Measurements from ENCODE around the gene SYNGR3. TPM values are rescaled to one million over a fixed set of nuclear protein-coding genes. Genes with fewer than 3 reads are reported as not detected.

Gene SYNGR3
- total RNA-seq, 2 experiments from 2014 or later = 5.4 to 7.2 TPM

DNA sequence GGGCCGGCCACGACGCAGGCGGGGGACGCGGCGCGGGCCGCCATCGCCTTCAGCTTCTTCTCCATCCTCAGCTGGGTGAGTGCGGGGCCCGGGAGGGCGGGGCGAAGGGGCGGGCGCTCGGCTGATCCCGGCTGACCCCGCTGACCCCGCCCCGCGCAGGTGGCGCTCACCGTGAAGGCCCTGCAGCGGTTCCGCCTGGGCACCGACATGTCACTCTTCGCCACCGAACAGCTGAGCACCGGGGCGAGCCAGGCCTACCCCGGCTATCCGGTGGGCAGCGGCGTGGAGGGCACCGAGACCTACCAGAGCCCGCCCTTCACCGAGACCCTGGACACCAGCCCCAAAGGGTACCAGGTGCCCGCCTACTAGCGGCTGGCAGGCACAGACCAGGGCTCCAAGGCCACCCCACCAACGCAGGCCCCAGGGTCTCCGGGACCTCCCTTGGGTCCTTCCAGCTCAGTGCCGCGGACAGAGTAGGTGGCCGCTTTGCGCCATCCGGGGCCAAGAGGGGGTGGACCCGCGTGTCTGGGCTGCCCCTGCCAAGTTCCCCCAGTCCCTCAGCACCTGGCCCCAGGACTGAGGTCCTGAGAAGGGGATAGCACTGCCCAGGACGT, 3.0 kb downstream of the SYNGR3 start:
- Mint-ChIP-seq H3K36me3 (ENCODE audit: low read depth) (peaks cover 10% of the 10 kb centered on the region), H3K4me3 (no peak overlapping the region), H3K4me1 (ENCODE audit: low read depth) (peaks cover 23% of the 10 kb centered on the region), H3K27me3 (peaks cover 18% of the 10 kb centered on the region), H3K27ac (no peak overlapping the region), H3K9me3 (no peaks in the 10 kb centered on the region)
- TF ChIP-seq, protein P1, sequence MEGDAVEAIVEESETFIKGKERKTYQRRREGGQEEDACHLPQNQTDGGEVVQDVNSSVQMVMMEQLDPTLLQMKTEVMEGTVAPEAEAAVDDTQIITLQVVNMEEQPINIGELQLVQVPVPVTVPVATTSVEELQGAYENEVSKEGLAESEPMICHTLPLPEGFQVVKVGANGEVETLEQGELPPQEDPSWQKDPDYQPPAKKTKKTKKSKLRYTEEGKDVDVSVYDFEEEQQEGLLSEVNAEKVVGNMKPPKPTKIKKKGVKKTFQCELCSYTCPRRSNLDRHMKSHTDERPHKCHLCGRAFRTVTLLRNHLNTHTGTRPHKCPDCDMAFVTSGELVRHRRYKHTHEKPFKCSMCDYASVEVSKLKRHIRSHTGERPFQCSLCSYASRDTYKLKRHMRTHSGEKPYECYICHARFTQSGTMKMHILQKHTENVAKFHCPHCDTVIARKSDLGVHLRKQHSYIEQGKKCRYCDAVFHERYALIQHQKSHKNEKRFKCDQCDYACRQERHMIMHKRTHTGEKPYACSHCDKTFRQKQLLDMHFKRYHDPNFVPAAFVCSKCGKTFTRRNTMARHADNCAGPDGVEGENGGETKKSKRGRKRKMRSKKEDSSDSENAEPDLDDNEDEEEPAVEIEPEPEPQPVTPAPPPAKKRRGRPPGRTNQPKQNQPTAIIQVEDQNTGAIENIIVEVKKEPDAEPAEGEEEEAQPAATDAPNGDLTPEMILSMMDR (IDR thresholded peaks at IDR 0.05) = no peak
- ATAC-seq = no peak
- ChIA-PET POLR2A (interaction anchor here (0.6 to 29.2 kb wide), 7 partner anchors 10 to 162 kb away, joined by 3 to 505 read pairs (median 4); partner anchors contain the start of genes NDUFB10, RNF151, RPS2 and TBL3), CTCF (interaction anchor here (1.1 to 3.2 kb wide), 2 partner anchors 11 to 21 kb away, joined by 3 to 34 read pairs; partner anchors contain the start of gene TBL3)
- DNase-seq = no peak
- intact Hi-C loops (cut with micrococcal nuclease) = no loop called here

DNA sequence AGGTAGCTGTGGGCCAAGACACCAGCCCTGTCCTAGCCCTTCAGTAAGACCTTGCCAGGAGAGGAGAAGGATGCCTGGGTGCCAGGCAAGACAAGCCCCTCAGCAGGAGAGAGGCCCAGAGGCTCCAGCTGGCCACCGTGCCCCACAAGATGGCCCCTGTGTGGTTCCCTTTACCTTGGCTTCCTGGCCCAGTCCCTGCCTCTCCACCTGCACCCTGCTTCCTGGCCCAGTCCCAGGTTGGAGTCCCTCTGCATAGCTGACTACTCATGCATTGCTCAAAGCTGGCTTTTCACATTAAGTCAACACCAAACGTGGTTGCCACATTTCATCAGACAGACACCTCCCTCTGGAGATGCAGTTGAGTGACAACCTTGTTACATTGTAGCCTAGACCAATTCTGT, 4.0 kb downstream of the SYNGR3 start:
- CTCF ChIA-PET = interaction anchor here (0.7 to 3.2 kb wide), 3 partner anchors 10 to 147 kb away, joined by 5 to 34 read pairs (median 5); no protein-coding TSS in a partner anchor
- ATAC-seq = no peak
- H3K9me3 Mint-ChIP-seq = no peaks in the 10 kb centered on the region
- peaks cover 23% of the 10 kb centered on the region for H3K4me1 Mint-ChIP-seq (ENCODE audit: low read depth)
- intact Hi-C loops (cut with micrococcal nuclease) = no loop called here
- no peak overlapping the region for H3K4me3 Mint-ChIP-seq
- DNase-seq = no peak
- peaks cover 15% of the 10 kb centered on the region for H3K36me3 Mint-ChIP-seq (ENCODE audit: low read depth)
- H3K27ac Mint-ChIP-seq = no peak overlapping the region
- POLR2A ChIA-PET = interaction anchor here (1.3 to 29.2 kb wide), 5 partner anchors 9 to 161 kb away, joined by 4 to 505 read pairs (median 4); partner anchors contain the start of genes NDUFB10, RNF151, RPS2 and TBL3
- H3K27me3 Mint-ChIP-seq = peaks cover 12% of the 10 kb centered on the region
- TF ChIP-seq, protein P1 (IDR thresholded peaks at IDR 0.05) = no peak

DNA sequence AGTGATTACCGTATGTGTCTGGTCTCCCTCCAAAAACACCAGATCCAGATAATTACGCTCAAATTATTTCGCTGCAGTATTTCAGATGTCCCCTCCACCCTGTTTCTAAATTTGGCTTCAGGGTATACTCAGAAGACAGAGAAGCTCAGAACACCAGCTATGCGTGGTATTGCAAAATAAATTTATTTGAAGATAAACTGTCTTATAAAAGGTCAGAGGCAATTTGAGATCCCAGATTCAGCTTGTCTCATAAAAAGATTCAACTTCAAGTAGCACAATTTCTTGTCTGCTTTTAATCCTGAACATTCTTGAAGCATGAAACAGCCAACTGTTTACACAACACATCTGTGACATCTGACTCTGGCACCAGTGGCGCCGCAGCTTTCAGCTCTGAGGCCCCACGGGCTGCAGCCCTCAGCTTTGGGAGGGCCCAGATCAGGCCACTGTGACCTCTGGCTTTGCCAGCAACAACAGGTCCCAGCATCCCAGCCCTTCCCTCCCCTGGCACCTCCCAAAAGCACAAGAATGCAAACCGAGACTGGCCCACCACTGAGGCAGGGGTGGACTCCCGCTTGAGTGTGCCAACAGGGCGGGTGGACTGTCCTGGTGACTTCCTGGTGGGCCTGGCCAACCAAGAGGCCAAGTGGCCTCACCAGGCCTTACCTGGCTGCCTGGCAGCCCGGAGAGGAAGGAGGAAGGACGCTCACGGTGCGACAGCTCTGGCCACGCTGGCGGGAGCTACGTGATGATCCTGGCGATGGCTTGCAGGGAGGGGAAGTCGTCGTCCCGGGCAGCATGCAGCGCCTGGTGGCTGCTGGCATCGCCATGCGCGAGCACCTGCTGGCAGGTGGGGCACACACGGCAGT, 8.0 kb downstream of the SYNGR3 start:
- Mint-ChIP-seq H3K4me3 (no peak overlapping the region), H3K9me3 (no peaks in the 10 kb centered on the region), H3K4me1 (ENCODE audit: low read depth) (peaks cover 15% of the 10 kb centered on the region), H3K27me3 (no peaks in the 10 kb centered on the region), H3K36me3 (ENCODE audit: low read depth) (peaks cover 27% of the 10 kb centered on the region), H3K27ac (no peak overlapping the region)
- ChIA-PET POLR2A (interaction anchor here (0.9 to 29.2 kb wide), 5 partner anchors 10 to 154 kb away, joined by 3 to 505 read pairs (median 7); partner anchors contain the start of genes NDUFB10, NOXO1, RNF151 and RPS2), CTCF (interaction anchor here (1.0 kb wide), 1 partner anchor 25 kb away, joined by 3 read pairs; no protein-coding TSS in a partner anchor)
- intact Hi-C loops (cut with micrococcal nuclease) = no loop called here
- DNase-seq (no peak), ATAC-seq (no peak)
- TF ChIP-seq, protein P1 (IDR thresholded peaks at IDR 0.05) = no peak

DNA sequence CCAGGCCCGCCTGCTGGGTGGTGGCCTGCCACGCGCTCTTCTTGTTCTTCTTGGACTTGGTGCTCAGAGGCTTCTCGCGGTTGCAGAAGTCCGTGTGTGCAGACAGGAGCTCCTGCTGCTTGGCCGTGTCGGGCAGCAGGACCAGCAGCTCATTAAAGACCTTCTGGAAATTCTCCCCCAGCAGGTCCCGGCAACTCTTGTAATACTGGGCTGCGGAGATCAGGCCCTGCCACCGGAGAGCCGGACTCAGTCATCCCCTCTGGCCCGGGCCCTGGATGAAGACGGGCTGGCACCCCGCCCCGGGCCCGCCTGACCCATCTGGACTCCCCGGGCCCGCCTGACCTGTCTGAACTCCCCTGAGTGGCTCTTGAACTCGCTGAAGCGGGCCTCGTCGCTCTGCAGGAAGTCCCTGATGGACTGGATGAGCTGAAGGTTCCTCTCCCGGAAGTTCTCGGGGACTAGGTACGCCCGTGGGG, 8.6 kb downstream of the SYNGR3 start:
- intact Hi-C loops (cut with micrococcal nuclease) = no loop called here
- POLR2A ChIA-PET = interaction anchor here (0.9 to 29.2 kb wide), 2 partner anchors 10 to 33 kb away, joined by 3 to 505 read pairs; partner anchors contain the start of genes NDUFB10, RNF151, RPS2 and TBL3
- TF ChIP-seq, protein P1 (IDR thresholded peaks at IDR 0.05) = no peak
- no peaks in the 10 kb centered on the region for H3K9me3 Mint-ChIP-seq
- no peaks in the 10 kb centered on the region for H3K27me3 Mint-ChIP-seq
- no peak overlapping the region for H3K4me3 Mint-ChIP-seq
- CTCF ChIA-PET = interaction anchor here (1.0 kb wide), 1 partner anchor 24 kb away, joined by 3 read pairs; no protein-coding TSS in a partner anchor
- peaks cover 27% of the 10 kb centered on the region for H3K36me3 Mint-ChIP-seq (ENCODE audit: low read depth)
- DNase-seq (no peak), ATAC-seq (no peak)
- no peak overlapping the region for H3K27ac Mint-ChIP-seq
- peaks cover 13% of the 10 kb centered on the region for H3K4me1 Mint-ChIP-seq (ENCODE audit: low read depth)

All from activated CD8-positive, alpha-beta T cell treated with anti-CD3 and anti-CD28 coated beads for 36 hours (primary cell).